HG02610 (cell line): ENCODE measurements around the gene CSF1.

Source experiments
- ATAC-seq: cut with Tn5 transposase; IDR thresholded peaks from one replicate; pipeline ENCODE4 v1.9.1; 2021; ENCODE audit warnings: mild to moderate bottlenecking, moderate library complexity; ENCODE audit not compliant: unreplicated experiment

Gene CSF1

DNA sequence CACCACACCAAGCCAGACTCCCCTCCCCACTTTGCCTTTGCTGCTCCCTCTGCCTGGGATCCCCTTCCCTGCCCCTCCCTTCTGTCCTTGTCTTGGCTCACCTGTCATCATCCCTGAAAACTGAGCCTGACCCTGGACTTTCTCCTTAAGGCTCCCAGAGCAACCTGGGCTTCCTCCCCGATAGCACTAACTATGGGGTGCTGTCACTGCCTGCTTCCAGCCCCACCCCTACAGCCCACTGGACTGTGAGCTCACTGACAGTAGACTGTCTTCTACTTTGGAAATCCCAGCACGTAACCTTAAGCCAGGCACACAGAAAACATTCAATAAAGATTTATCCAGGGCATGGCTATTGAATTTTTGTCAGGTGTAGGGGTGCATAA is 9.5 kb upstream of the CSF1 start:
- no peak for ATAC-seq

GRCh38 chr1:109901524-109902145 is 9.0 kb upstream of the CSF1 start:
- no peak for ATAC-seq

- no peak for ATAC-seq
These were observed 8.3 kb upstream of the CSF1 start for GRCh38 chr1:109902204-109902985.

DNA sequence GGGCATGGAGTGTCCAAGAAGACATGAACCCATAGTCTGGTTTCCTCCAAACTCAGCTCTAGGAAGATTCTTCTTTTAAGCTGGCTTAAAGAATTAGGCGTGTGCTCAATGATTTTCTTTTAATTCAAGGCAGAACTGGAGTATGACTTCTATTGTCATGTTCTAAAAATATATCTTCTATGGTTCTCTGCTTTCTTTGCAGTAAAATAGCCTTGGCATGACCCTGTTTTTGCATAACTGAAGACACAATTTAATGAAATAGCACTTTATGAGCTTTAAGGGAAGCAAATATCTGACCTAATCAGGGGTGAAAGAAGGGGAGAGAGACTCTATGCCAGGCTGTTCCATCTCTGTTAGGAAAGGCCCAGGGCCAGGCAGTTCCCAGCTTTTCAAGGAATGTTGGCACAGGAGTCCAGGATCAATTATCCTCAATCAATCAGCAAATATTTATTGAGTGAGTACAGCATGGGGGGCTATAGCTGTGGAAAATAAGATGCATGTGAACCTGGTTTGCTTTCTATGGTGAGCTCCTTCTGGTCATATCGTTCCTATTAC is 7.2 kb upstream of the CSF1 start:
- no peak for ATAC-seq

GRCh38 chr1:109904105-109904817 is 6.4 kb upstream of the CSF1 start:
- no peak for ATAC-seq

- ATAC-seq, result no peak
These were observed 5.2 kb upstream of the CSF1 start for GRCh38 chr1:109905491-109905890.

DNA sequence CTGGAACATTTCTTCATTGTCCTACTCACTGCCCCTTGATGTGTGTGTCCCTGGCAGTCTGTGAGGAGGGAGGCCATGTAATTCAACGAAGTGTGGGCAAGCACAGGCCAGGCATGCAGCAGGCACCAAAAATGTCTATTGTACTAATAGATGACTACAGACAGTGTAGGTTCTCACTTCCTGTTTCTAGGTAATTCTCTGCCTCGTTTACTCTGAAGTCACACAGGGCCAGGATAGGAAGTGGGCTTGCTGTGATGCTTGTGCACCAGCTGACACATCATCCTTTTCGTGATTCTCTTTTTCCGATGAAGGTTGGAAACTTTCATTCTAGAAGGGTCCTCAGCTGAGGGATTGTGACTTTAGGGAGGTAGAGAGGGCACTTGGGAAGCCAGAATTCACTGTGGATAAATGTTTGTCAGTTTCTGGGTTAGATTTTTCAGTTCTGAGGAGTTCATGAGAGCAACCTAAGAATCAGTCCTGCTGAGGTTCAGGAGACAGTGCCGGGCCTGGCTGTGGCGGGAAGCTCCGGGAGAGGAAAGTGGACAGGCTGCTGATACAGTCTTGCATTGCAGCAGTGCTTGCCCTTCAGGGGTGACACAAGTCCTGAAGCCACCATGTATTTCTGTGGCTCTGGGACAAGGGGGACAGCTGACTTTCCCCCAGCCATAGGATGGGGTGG is 4.3 kb upstream of the CSF1 start:
- ATAC-seq, result peak; percentile 82

GRCh38 chr1:109906839-109907180 is 3.8 kb upstream of the CSF1 start:
- no peak for ATAC-seq

- no peak for ATAC-seq
These were observed 3.4 kb upstream of the CSF1 start for GRCh38 chr1:109907190-109907774.

- ATAC-seq, result no peak
These were observed 1.8 kb upstream of the CSF1 start for GRCh38 chr1:109908836-109909235.

DNA sequence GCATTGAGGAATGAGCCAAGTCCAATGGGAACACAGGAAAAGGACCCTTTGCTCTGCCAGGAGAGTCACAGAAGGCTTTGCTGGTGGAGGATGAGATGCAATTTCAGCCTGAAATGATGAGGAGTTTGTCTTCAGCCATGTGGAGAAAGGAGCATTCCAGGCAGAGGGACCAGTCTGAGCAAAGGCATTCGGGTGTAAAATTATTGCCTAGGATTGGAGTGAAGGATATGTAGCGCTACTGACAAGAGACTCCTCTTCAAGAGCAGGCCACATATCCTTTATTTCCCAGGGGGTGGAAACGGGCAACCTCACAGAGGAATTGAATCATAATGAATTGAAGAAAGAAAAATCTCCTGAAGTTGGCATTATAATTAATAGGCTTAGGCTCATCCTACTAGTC is 1.1 kb upstream of the CSF1 start:
- ATAC-seq, result no peak

DNA sequence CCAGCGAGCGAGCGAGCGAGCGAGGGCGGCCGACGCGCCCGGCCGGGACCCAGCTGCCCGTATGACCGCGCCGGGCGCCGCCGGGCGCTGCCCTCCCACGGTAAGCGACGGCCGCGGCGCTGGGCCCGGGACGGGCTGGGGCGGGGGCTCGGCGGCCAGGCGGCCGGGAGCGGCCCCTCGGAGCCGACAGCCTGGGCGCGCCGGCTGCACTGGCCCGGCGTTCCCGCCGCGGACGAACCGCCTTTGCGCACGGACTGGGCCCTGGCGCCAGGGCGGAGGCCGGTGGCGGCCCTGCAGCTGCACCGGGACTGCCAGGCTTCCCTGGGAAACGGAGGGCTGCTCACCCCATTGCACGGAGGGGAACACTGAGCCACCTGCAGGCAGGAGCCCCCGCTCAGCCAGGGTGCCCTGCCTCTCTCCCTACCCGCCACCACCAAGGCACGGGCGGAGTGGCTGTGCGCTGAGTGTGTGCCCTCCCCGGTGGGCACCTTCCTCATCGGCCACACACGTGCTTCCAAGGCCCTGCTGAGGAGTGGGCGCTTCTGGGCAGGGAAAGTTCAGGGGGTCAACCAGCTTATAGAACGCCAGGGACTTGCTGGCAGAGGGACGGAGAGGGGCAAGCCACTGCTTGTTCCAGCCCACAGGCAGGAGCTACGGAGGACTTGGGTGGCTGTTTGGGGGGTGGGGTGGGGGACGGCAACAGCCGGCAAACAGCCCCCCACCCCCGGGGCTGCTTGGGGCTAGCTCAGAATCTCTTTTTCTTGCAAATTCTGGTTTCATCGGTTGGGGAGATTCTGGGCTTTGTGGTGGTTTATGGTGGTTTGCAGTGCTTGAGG is 532 bp downstream of the CSF1 start:
- peak; percentile 10 for ATAC-seq

DNA sequence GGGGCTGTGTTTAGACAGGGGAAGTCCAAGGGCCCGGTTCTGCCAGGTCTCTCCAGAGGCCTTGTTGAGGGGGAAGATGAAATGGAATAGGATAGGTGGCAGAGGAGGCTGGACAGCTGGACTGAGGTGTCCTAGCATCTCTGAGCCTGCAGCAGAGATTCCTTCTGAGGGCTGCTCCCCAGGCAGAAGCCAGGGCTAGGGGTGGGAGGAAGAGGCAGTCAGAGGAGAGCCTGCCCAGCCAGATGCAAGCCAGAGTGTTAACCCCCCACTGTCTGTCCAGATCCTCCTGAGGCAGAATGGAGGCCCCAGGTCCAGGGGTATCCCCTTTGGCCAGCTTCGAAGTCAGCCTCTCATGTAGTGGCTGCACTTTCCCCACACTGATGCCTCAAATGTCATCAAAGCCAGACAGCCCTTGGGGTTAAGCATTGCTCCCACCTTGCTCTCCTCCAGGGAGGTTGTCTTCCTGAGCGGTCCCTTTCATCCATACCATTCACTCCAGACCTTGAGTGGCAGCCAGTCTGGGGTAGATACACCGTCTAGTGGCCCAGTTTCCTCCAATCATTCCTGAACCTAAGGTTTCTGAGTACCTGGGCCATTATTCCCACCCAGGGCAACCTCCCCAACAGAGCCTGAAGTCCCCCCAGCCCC is 1.7 kb downstream of the CSF1 start:
- ATAC-seq, result no peak

DNA sequence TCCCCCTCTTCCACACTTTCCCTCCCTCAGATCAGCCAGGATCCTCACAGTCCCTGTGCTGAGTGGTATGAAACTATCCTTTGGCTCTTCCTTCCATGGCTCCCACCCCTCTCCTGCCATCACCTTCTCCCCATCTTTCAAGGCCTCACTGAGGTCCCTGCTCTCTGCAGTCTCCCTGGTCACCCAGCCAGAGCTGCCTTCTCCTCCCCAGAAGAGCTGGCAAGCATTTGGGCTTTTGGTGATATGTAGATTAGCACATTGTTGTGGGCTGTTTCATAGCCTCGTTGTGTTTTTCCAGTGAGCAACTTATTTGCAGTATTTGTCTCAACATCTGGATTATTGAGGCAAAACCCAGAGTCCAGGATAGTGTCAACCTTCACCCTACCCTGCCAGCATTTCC is 2.2 kb downstream of the CSF1 start:
- ATAC-seq, result no peak

- no peak for ATAC-seq
These were observed 2.8 kb downstream of the CSF1 start for GRCh38 chr1:109913360-109913879.

DNA sequence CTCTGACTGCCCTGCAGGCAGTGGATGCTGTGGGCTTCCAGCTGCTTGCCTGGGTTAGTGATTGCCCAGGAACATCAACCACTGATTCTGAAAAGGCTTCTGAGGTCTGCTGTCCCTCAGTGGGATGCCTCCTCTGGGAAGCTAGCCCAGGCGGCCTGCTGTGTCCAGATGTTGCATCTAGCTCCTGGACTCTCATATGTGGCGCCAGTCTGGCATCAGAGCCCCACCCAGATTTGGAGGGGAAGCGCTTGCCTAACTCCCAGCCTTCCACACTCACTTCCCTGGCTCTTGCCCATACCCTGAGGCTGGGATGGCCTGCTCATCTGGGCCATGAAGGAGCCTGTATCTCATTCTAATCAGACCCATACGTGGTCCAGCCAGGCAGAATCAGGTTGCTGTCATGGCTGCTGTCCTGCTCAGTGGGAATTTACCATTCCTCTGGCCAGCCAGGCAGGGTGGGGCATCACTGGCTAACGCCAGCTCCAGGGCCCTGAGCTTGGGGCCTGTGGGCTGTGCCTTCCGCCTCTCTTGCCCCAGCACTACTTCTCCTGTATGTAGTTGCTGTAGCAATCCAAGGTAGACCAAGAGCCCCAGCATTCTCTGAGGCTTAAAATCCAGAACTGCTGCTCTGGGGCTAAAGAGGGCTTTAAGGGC is 4.1 kb downstream of the CSF1 start:
- ATAC-seq, result no peak

DNA sequence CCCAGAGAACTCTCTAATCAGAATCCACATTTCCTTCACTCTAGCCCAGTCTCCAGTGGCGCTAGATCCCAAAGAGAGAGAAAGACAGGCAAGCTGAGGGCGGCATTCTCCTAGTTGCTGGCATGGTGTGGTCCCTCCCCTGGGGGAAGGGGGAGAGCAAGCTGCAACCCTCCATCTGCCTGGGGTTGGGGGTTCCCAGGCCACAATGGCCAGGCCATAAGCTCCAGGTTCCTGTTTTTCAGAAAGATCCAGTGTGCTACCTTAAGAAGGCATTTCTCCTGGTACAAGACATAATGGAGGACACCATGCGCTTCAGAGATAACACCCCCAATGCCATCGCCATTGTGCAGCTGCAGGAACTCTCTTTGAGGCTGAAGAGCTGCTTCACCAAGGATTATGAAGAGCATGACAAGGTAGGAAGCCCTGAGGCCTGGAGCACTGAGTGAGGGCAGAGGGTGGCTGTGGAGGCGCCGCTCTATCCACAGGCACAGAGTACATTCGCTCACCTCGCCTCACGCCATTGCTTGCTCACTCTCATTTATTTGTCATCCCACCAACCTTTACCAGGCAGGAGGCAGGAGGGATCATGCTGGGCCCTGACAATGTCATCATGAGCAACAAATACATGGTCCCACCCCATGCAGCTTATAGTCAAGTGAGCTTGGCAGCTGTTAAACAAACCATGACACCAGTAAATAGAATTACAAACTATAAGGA is 6.6 kb downstream of the CSF1 start:
- no peak for ATAC-seq
